ENCODE measurements around the gene DYNLT5. TPM values are rescaled to one million over a fixed set of nuclear protein-coding genes. Genes with fewer than 3 reads are reported as not detected.

Gene DYNLT5
- not detected in 2 replicates for polyA plus RNA-seq (2012; rRNA removed)
- not detected in 2 replicates for polyA plus RNA-seq (2012; cell fraction: cytosol; rRNA removed)
- polyA plus RNA-seq (2012; cell fraction: nucleus; rRNA removed): not detected in 2 replicates

- Histone ChIP-seq H3K4me1 (ENCODE audit: control insufficient read depth in 1 of 2, insufficient read depth in 2 of 2, low read depth in 1 of 2, low read length in 1 of 2) (peaks cover 0 to 3% of the 10 kb centered on the region in 2 experiments; a peak in 3 of 4 replicates), H3K9me3 (no peaks in the 10 kb centered on the region), H3K27ac (ENCODE audit: low read depth in 2 of 2, low read length in 1 of 2) (no peak within 1 kb of the TSS), H4K20me1 (ENCODE audit: insufficient read depth) (no peaks in the 10 kb centered on the region), H3K9ac (no peak within 1 kb of the TSS), H3K79me2 (ENCODE audit: insufficient read depth) (no peaks in the 10 kb centered on the region), H3K4me3 (ENCODE audit: low read depth in 2 of 2, low read length in 1 of 2) (no peak within 1 kb of the TSS), H2AFZ (ENCODE audit: low read depth) (no peak within 1 kb of the TSS), H3K9me2 (no peaks in the 10 kb centered on the region), H3K4me2 (no peak within 1 kb of the TSS), H3F3A (replicated peaks; ENCODE audit: insufficient read depth) (no peaks in the 10 kb centered on the region), H3K36me3 (replicated peaks in 1 of 2; ENCODE audit: control insufficient read depth in 1 of 2, insufficient read depth in 2 of 2, low read length in 1 of 2) (no peaks in the 10 kb centered on the region), H3K27me3 (ENCODE audit: insufficient read depth) (no peaks in the 10 kb centered on the region)
- 95% methylated on average over 24 of the region's 35 CpGs for WGBS (ENCODE audit: low lambda C conversion rate)
- TF ChIP-seq, protein P1, sequence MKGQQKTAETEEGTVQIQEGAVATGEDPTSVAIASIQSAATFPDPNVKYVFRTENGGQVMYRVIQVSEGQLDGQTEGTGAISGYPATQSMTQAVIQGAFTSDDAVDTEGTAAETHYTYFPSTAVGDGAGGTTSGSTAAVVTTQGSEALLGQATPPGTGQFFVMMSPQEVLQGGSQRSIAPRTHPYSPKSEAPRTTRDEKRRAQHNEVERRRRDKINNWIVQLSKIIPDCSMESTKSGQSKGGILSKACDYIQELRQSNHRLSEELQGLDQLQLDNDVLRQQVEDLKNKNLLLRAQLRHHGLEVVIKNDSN (IDR thresholded peaks at IDR 0.05; ENCODE audit: borderline replicate concordance, low read depth): no peak
- TF ChIP-seq RFX5 (IDR thresholded peaks at IDR 0.05; ENCODE audit: low read length) (no peak), GATA2 (CRISPR knock-in tag; IDR thresholded peaks at IDR 0.05) (no peak), SIN3A (IDR thresholded peaks at IDR 0.05; ENCODE audit: borderline replicate concordance, low read depth, low read length) (no peak)
- TF ChIP-seq, protein P2, sequence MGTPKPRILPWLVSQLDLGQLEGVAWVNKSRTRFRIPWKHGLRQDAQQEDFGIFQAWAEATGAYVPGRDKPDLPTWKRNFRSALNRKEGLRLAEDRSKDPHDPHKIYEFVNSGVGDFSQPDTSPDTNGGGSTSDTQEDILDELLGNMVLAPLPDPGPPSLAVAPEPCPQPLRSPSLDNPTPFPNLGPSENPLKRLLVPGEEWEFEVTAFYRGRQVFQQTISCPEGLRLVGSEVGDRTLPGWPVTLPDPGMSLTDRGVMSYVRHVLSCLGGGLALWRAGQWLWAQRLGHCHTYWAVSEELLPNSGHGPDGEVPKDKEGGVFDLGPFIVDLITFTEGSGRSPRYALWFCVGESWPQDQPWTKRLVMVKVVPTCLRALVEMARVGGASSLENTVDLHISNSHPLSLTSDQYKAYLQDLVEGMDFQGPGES (IDR thresholded peaks at IDR 0.05; ENCODE audit: low read depth, low read length): no peak
- CTCF ChIA-PET: interaction anchor here (1.0 to 1.7 kb wide), 2 partner anchors 13 to 20 kb away, joined by 3 to 7 read pairs; no protein-coding TSS in a partner anchor
- DNase-seq: no peak
- POLR2A ChIA-PET: no interaction called here
Observed at GRCh38 chr1:66752000-66752592, at the start of gene DYNLT5. Gene DYNLT5 (plus strand): TSS chr1:66752459. CDS start chr1:66754659, 2,200 bp downstream.

- no peaks in the 10 kb centered on the region for H3K9me2 ChIP-seq
- no peak overlapping the region for H3K27ac ChIP-seq (ENCODE audit: low read depth in 2 of 2, low read length in 1 of 2)
- H2AFZ ChIP-seq (ENCODE audit: low read depth): no peak overlapping the region
- no peaks in the 10 kb centered on the region for H3K9me3 ChIP-seq
- no peak overlapping the region for H3K4me2 ChIP-seq
- peaks cover 6 to 16% of the 10 kb centered on the region in 2 experiments for H3K36me3 ChIP-seq (replicated peaks in 1 of 2; ENCODE audit: control insufficient read depth in 1 of 2, insufficient read depth in 2 of 2, low read length in 1 of 2)
- ChIA-PET POLR2A (no interaction called here), CTCF (interaction anchor here (1.1 to 1.7 kb wide), 2 partner anchors 86 to 200 kb away, joined by 3 to 4 read pairs; no protein-coding TSS in a partner anchor)
- 82% methylated on average over 4 of the region's 4 CpGs for WGBS (ENCODE audit: low lambda C conversion rate)
- H4K20me1 ChIP-seq (ENCODE audit: insufficient read depth): no peaks in the 10 kb centered on the region
- H3K4me3 ChIP-seq (ENCODE audit: low read depth in 2 of 2, low read length in 1 of 2): no peak overlapping the region
- H3K27me3 ChIP-seq (ENCODE audit: insufficient read depth): no peaks in the 10 kb centered on the region
- H3K9ac ChIP-seq: no peak overlapping the region
- no peak for DNase-seq
- H3K79me2 ChIP-seq (ENCODE audit: insufficient read depth): no peaks in the 10 kb centered on the region
- H3F3A ChIP-seq (replicated peaks; ENCODE audit: insufficient read depth): no peaks in the 10 kb centered on the region
- no peaks in the 10 kb centered on the region; a peak in 1 of 4 replicates for H3K4me1 ChIP-seq (ENCODE audit: control insufficient read depth in 1 of 2, insufficient read depth in 2 of 2, low read depth in 1 of 2, low read length in 1 of 2)
- TF ChIP-seq EP300 (IDR thresholded peaks at IDR 0.05; ENCODE audit: borderline replicate concordance in 1 of 2, low read depth in 1 of 2, low read length in 1 of 2) (no peak), FOXM1 (IDR thresholded peaks at IDR 0.05; ENCODE audit: low read depth) (no peak), GATA2 (CRISPR knock-in tag; IDR thresholded peaks at IDR 0.05) (no peak), TEAD4 (IDR thresholded peaks at IDR 0.05; ENCODE audit: borderline replicate concordance, insufficient read depth) (no peak), RXRA (IDR thresholded peaks at IDR 0.05; ENCODE audit: borderline replicate concordance, low read depth) (no peak), EZH2phosphoT487 (IDR thresholded peaks at IDR 0.05; ENCODE audit: borderline replicate concordance, low read depth) (no peak), MXI1 (IDR thresholded peaks at IDR 0.05; ENCODE audit: low read depth, low read length) (no peak), FOXJ3 (CRISPR knock-in tag; IDR thresholded peaks at IDR 0.05) (no peak), NFIC (IDR thresholded peaks at IDR 0.05; ENCODE audit: borderline replicate concordance) (no peak), GABPA (IDR thresholded peaks at IDR 0.05; ENCODE audit: low read depth) (no peak), ZBTB33 (IDR thresholded peaks at IDR 0.05; ENCODE audit: borderline replicate concordance, low read depth) (no peak)
- TF ChIP-seq, protein P3, sequence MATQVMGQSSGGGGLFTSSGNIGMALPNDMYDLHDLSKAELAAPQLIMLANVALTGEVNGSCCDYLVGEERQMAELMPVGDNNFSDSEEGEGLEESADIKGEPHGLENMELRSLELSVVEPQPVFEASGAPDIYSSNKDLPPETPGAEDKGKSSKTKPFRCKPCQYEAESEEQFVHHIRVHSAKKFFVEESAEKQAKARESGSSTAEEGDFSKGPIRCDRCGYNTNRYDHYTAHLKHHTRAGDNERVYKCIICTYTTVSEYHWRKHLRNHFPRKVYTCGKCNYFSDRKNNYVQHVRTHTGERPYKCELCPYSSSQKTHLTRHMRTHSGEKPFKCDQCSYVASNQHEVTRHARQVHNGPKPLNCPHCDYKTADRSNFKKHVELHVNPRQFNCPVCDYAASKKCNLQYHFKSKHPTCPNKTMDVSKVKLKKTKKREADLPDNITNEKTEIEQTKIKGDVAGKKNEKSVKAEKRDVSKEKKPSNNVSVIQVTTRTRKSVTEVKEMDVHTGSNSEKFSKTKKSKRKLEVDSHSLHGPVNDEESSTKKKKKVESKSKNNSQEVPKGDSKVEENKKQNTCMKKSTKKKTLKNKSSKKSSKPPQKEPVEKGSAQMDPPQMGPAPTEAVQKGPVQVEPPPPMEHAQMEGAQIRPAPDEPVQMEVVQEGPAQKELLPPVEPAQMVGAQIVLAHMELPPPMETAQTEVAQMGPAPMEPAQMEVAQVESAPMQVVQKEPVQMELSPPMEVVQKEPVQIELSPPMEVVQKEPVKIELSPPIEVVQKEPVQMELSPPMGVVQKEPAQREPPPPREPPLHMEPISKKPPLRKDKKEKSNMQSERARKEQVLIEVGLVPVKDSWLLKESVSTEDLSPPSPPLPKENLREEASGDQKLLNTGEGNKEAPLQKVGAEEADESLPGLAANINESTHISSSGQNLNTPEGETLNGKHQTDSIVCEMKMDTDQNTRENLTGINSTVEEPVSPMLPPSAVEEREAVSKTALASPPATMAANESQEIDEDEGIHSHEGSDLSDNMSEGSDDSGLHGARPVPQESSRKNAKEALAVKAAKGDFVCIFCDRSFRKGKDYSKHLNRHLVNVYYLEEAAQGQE (IDR thresholded peaks at IDR 0.05; ENCODE audit: low read depth, low read length): no peak
- TF ChIP-seq, protein P4, sequence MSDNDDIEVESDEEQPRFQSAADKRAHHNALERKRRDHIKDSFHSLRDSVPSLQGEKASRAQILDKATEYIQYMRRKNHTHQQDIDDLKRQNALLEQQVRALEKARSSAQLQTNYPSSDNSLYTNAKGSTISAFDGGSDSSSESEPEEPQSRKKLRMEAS (IDR thresholded peaks at IDR 0.05; ENCODE audit: low read depth): no peak
Observed at GRCh38 chr1:66704177-66704875, 47.9 kb upstream of the DYNLT5 start.
